HG02759 (cell line): ENCODE measurements around the gene CDH22.

Experiments used
- ATAC-seq: cut with Tn5 transposase; IDR thresholded peaks from one replicate; pipeline ENCODE4 v1.9.1; 2021; ENCODE audit warnings: mild to moderate bottlenecking, moderate library complexity; ENCODE audit not compliant: unreplicated experiment

Gene CDH22

GRCh38 chr20:46174469-46175126, 133.7 kb downstream of the CDH22 start:
- no peak for ATAC-seq

GRCh38 chr20:46173652-46174468, 134.4 kb downstream of the CDH22 start:
- no peak for ATAC-seq

GRCh38 chr20:46172961-46173536, 135.2 kb downstream of the CDH22 start:
- ATAC-seq = no peak

- no peak for ATAC-seq
Observed at GRCh38 chr20:46172455-46172854, 135.8 kb downstream of the CDH22 start.

- no peak for ATAC-seq
Observed at GRCh38 chr20:46171909-46172308, 136.4 kb downstream of the CDH22 start.

- ATAC-seq = no peak
Observed at GRCh38 chr20:46171476-46171875, 136.8 kb downstream of the CDH22 start.

GRCh38 chr20:46169245-46170171, 138.8 kb downstream of the CDH22 start:
- no peak for ATAC-seq

- ATAC-seq = no peak
Observed at GRCh38 chr20:46168438-46168837, 139.9 kb downstream of the CDH22 start.

- no peak for ATAC-seq
Observed at GRCh38 chr20:46167080-46167479, 141.2 kb downstream of the CDH22 start.

GRCh38 chr20:46164254-46164653, 144.0 kb downstream of the CDH22 start:
- no peak for ATAC-seq

GRCh38 chr20:46161921-46162320, 146.4 kb downstream of the CDH22 start:
- no peak for ATAC-seq

- ATAC-seq = no peak
Observed at GRCh38 chr20:46160661-46161060, 147.6 kb downstream of the CDH22 start.

GRCh38 chr20:46159101-46159897, 149.0 kb downstream of the CDH22 start:
- no peak for ATAC-seq

- no peak for ATAC-seq
Observed at GRCh38 chr20:46158476-46158987, 149.8 kb downstream of the CDH22 start.

- ATAC-seq = no peak
Observed at GRCh38 chr20:46157625-46158024, 150.7 kb downstream of the CDH22 start.

GRCh38 chr20:46157076-46157592, 151.2 kb downstream of the CDH22 start:
- ATAC-seq = no peak

GRCh38 chr20:46156065-46156464, 152.2 kb downstream of the CDH22 start:
- no peak for ATAC-seq

- no peak for ATAC-seq
Observed at GRCh38 chr20:46154796-46155195, 153.5 kb downstream of the CDH22 start.

GRCh38 chr20:46154305-46154704, 154.0 kb downstream of the CDH22 start:
- ATAC-seq = no peak
